Measurements from ENCODE around the gene STX16.

STX16 gene

GRCh38 chr20:58650776-58651558 is at the start of gene STX16:
STX16 (plus strand) TSS chr20:58651283; CDS start chr20:58652007, 724 bp downstream.
- DNase-seq (ENCODE audit: low read depth): peak; percentile 85

- no peak for DNase-seq (ENCODE audit: low read depth)
Measured at GRCh38 chr20:58602124-58602523, 49.0 kb upstream of the STX16 start.

GRCh38 chr20:58603721-58604120 is 47.4 kb upstream of the STX16 start:
- no peak for DNase-seq (ENCODE audit: low read depth)

- no peak for DNase-seq (ENCODE audit: low read depth)
Measured at GRCh38 chr20:58604128-58604881, 46.8 kb upstream of the STX16 start.

- no peak for DNase-seq (ENCODE audit: low read depth)
Measured at GRCh38 chr20:58605292-58606065, 45.6 kb upstream of the STX16 start.

GRCh38 chr20:58606184-58606583 is 44.9 kb upstream of the STX16 start:
- no peak for DNase-seq (ENCODE audit: low read depth)

GRCh38 chr20:58608096-58608840 is 42.8 kb upstream of the STX16 start:
- no peak for DNase-seq (ENCODE audit: low read depth)

GRCh38 chr20:58609026-58609425 is 42.1 kb upstream of the STX16 start:
- no peak for DNase-seq (ENCODE audit: low read depth)

- DNase-seq (ENCODE audit: low read depth): no peak
Measured at GRCh38 chr20:58610071-58610800, 40.8 kb upstream of the STX16 start.

- DNase-seq (ENCODE audit: low read depth): no peak
Measured at GRCh38 chr20:58610811-58611210, 40.3 kb upstream of the STX16 start.

- no peak for DNase-seq (ENCODE audit: low read depth)
Measured at GRCh38 chr20:58611236-58612030, 39.6 kb upstream of the STX16 start.

- DNase-seq (ENCODE audit: low read depth): no peak
Measured at GRCh38 chr20:58612121-58612691, 38.9 kb upstream of the STX16 start.

- no peak for DNase-seq (ENCODE audit: low read depth)
Measured at GRCh38 chr20:58613061-58613854, 37.8 kb upstream of the STX16 start.

GRCh38 chr20:58614366-58614765 is 36.7 kb upstream of the STX16 start:
- DNase-seq (ENCODE audit: low read depth): no peak

GRCh38 chr20:58614984-58615760 is 35.9 kb upstream of the STX16 start:
- DNase-seq (ENCODE audit: low read depth): no peak

- DNase-seq (ENCODE audit: low read depth): no peak
Measured at GRCh38 chr20:58616411-58616810, 34.7 kb upstream of the STX16 start.

GRCh38 chr20:58617158-58617557 is 33.9 kb upstream of the STX16 start:
- no peak for DNase-seq (ENCODE audit: low read depth)

- DNase-seq (ENCODE audit: low read depth): no peak
Measured at GRCh38 chr20:58618351-58619076, 32.6 kb upstream of the STX16 start.

Measured in activated T-cell treated with anti-CD3 and anti-CD28 coated beads for 24 hours (primary cell).